H1 (cell line): Measurements from ENCODE around the gene MPPED2. TPM values are rescaled to one million over a fixed set of nuclear protein-coding genes. Genes with fewer than 3 reads are reported as not detected.

ENCODE experiments used
- CTCF ChIA-PET: fragments of 300-600 bp; sonication (Branson Sonifier 250); formaldehyde crosslinking; loops from one replicate; lab custom pipeline; 2021; ENCODE audit not compliant: partially characterized antibody; lab: Charles Lee
- POLR2A ChIA-PET: fragments of 300-600 bp; sonication (Branson Sonifier 250); formaldehyde crosslinking; loops from one replicate; lab custom pipeline; 2021; ENCODE audit warnings: inconsistent platforms; ENCODE audit not compliant: partially characterized antibody; lab: Charles Lee
- DNase-seq, 2 experiments: peaks; one replicate each; pipeline versions ENCODE4 v3.0.0 to v3.0.0-alpha.2; 2010 to 2022; ENCODE audit warnings: low spot score in 2 of 2, low read depth in 1 of 2, mixed read lengths in 1 of 2
- FAIRE-seq: peaks from 2 replicates; lab custom pipeline; 2011; peaks lifted over from hg19 to GRCh38; lab: Jason Lieb, UNC
- H2AFZ ChIP-seq: 2 replicates; pipeline ENCODE4 v1.8.1; 2012; ENCODE audit warnings: low read length, inconsistent platforms
- H2AK5ac ChIP-seq: 2 replicates; pipeline ENCODE4 v1.6.1; 2013; ENCODE audit warnings: low read depth, low read length
- H2BK120ac ChIP-seq: replicated peaks from 2 replicates; pipeline ENCODE3; 2013; ENCODE audit warnings: low read depth, low read length, inconsistent platforms
- H2BK12ac ChIP-seq: 2 replicates; pipeline ENCODE4 v1.6.1; 2013; ENCODE audit warnings: low read depth, low read length
- H2BK15ac ChIP-seq: 2 replicates; pipeline ENCODE4 v1.6.1; 2013; ENCODE audit warnings: low read length
- H2BK20ac ChIP-seq: 2 replicates; pipeline ENCODE4 v1.6.1; 2013; ENCODE audit warnings: low read length
- H2BK5ac ChIP-seq: 2 replicates; pipeline ENCODE4 v1.6.1; 2013; ENCODE audit warnings: low read depth, low read length
- H3K14ac ChIP-seq: 2 replicates; pipeline ENCODE4 v1.6.1; 2013; ENCODE audit warnings: inconsistent platforms; ENCODE audit not compliant: insufficient read length
- H3K18ac ChIP-seq: 2 replicates; pipeline ENCODE4 v1.6.1; 2013; ENCODE audit warnings: low read length; ENCODE audit errors: extremely low read depth
- H3K23ac ChIP-seq: 2 replicates; pipeline ENCODE4 v1.6.1; 2013; ENCODE audit warnings: inconsistent platforms; ENCODE audit not compliant: insufficient read length
- H3K23me2 ChIP-seq: 2 replicates; pipeline ENCODE4 v1.6.1; 2013; ENCODE audit warnings: low read depth, low read length
- H3K27ac ChIP-seq: 2 replicates; pipeline ENCODE4 v1.6.1; 2011; ENCODE audit warnings: low read depth, low read length, inconsistent platforms
- H3K27me3 ChIP-seq, 4 experiments: replicated peaks in 1 of 4; 1 replicate in 1 of 4; 2 replicates in 3 of 4; pipeline versions ENCODE4 v1.6.1 to v1.8.1; 2011 to 2013; ENCODE audit warnings: low read length in 3 of 4, mild to moderate bottlenecking in 3 of 4, inconsistent platforms in 2 of 4, mixed read lengths in 2 of 4, moderate library complexity in 1 of 4; ENCODE audit not compliant: control insufficient read depth in 3 of 4, insufficient read depth in 3 of 4; ENCODE audit errors: extremely low read depth in 1 of 4
- H3K36me3 ChIP-seq, 4 experiments: 2 replicates each; pipeline versions ENCODE4 v1.6.1 to v1.8.1; 2011 to 2013; ENCODE audit warnings: mild to moderate bottlenecking in 4 of 4, low read length in 3 of 4, moderate library complexity in 2 of 4, control low read depth in 1 of 4, inconsistent platforms in 1 of 4; ENCODE audit not compliant: insufficient read depth in 4 of 4, control insufficient read depth in 2 of 4
- H3K4ac ChIP-seq: replicated peaks from 2 replicates; pipeline ENCODE3; 2013; ENCODE audit warnings: low read length, low read depth, mixed read lengths, inconsistent platforms; ENCODE audit not compliant: insufficient read length
- H3K4me1 ChIP-seq, 4 experiments: replicated peaks in 1 of 4; 1 replicate in 1 of 4; 2 replicates in 3 of 4; pipeline versions ENCODE4 v1.6.1 to v1.8.1; 2011 to 2013; ENCODE audit warnings: low read length in 3 of 4, inconsistent platforms in 2 of 4, mixed read lengths in 1 of 4; ENCODE audit not compliant: insufficient read depth in 4 of 4, control insufficient read depth in 3 of 4
- H3K4me2 ChIP-seq, 2 experiments: 2 replicates each; pipeline versions ENCODE4 v1.6.1 to v1.8.1; 2011 to 2013; ENCODE audit warnings: low read depth in 2 of 2, low read length in 2 of 2, control low read depth in 1 of 2, inconsistent platforms in 1 of 2, mild to moderate bottlenecking in 1 of 2; ENCODE audit not compliant: insufficient read depth in 1 of 2
- H3K4me3 ChIP-seq, 4 experiments: fragments of 200-600, 300-600 bp in 1 of 4; sonication (generic), shearing (Covaris generic), sonication (Bioruptor Twin) in 1 of 4; 2 replicates each; pipeline versions ENCODE4 v1.5.1 to v1.8.1; 2011 to 2016; ENCODE audit warnings: low read length in 4 of 4, low read depth in 3 of 4, control low read depth in 2 of 4, inconsistent platforms in 2 of 4, mild to moderate bottlenecking in 2 of 4, mixed read lengths in 1 of 4, moderate library complexity in 1 of 4; ENCODE audit not compliant: insufficient read depth in 2 of 4; ENCODE audit errors: extremely low read depth in 1 of 4
- H3K56ac ChIP-seq: replicated peaks from 2 replicates; pipeline ENCODE3; 2013; ENCODE audit warnings: low read depth, mild to moderate bottlenecking, mixed read lengths, low read length, inconsistent platforms; ENCODE audit not compliant: insufficient read length
- H3K79me1 ChIP-seq: 2 replicates; pipeline ENCODE4 v1.6.1; 2013; ENCODE audit warnings: low read depth, low read length, control low read depth
- H3K79me2 ChIP-seq, 2 experiments: 2 replicates each; pipeline versions ENCODE4 v1.6.1 to v1.8.1; 2012 to 2013; ENCODE audit warnings: low read length in 2 of 2, mild to moderate bottlenecking in 2 of 2, inconsistent platforms in 1 of 2; ENCODE audit not compliant: insufficient read depth in 2 of 2, control insufficient read depth in 1 of 2
- H3K9ac ChIP-seq, 4 experiments: replicated peaks in 1 of 4; 1 replicate in 1 of 4; 2 replicates in 3 of 4; pipeline versions ENCODE4 v1.6.1 to v1.8.1; 2011 to 2013; ENCODE audit warnings: low read depth in 3 of 4, low read length in 3 of 4, control low read depth in 2 of 4, mild to moderate bottlenecking in 2 of 4, moderate library complexity in 2 of 4, inconsistent platforms in 1 of 4; ENCODE audit errors: extremely low read depth in 1 of 4
- H3K9me3 ChIP-seq, 2 experiments: 2 replicates each; pipeline versions ENCODE4 v1.6.1 to v1.8.1; 2012 to 2013; ENCODE audit warnings: mild to moderate bottlenecking in 2 of 2, moderate library complexity in 2 of 2, control low read depth in 1 of 2, inconsistent platforms in 1 of 2, low read depth in 1 of 2, low read length in 1 of 2, mixed read lengths in 1 of 2; ENCODE audit not compliant: insufficient read depth in 2 of 2
- H4K20me1 ChIP-seq, 2 experiments: replicated peaks in 1 of 2; 2 replicates each; pipeline versions ENCODE3 to v1.8.1; 2011 to 2013; ENCODE audit warnings: inconsistent platforms in 2 of 2, low read length in 2 of 2, mild to moderate bottlenecking in 1 of 2; ENCODE audit not compliant: insufficient read depth in 2 of 2, control insufficient read depth in 1 of 2
- H4K5ac ChIP-seq: 2 replicates; pipeline ENCODE4 v1.6.1; 2013; ENCODE audit warnings: low read length, low read depth, mixed read lengths, inconsistent platforms; ENCODE audit not compliant: insufficient read length
- H4K8ac ChIP-seq: 2 replicates; pipeline ENCODE4 v1.8.0; 2013; ENCODE audit warnings: mild to moderate bottlenecking, moderate library complexity, low read length, inconsistent platforms; ENCODE audit not compliant: insufficient read depth; ENCODE audit errors: extremely low read depth
- H4K91ac ChIP-seq: replicated peaks from 2 replicates; pipeline ENCODE3; 2013; ENCODE audit warnings: low read length, mixed read lengths, inconsistent platforms; ENCODE audit not compliant: insufficient read length
- ASH2L ChIP-seq: fragments of 200-600, 300-600 bp; sonication (generic); IDR thresholded peaks from one replicate; pipeline ENCODE4 v1.7.1; 2017; ENCODE audit warnings: low read length
- HDAC2 ChIP-seq, 2 experiments: fragments of 300-600 bp in 1 of 2; sonication (generic) in 1 of 2; IDR thresholded peaks; 2 replicates each; pipeline ENCODE4 v1.6.1; 2011 to 2012; ENCODE audit warnings: low read depth in 2 of 2, low read length in 2 of 2, mild to moderate bottlenecking in 2 of 2, moderate library complexity in 2 of 2, borderline replicate concordance in 1 of 2, inconsistent platforms in 1 of 2
- KDM4A ChIP-seq: IDR thresholded peaks from one replicate; pipeline ENCODE4 v1.7.1; 2012; ENCODE audit warnings: low read depth, mild to moderate bottlenecking, moderate library complexity, low read length, inconsistent platforms; ENCODE audit not compliant: severe bottlenecking
- NANOG ChIP-seq: IDR thresholded peaks from 2 replicates; pipeline ENCODE4 v1.6.1; 2011; ENCODE audit warnings: low read length, low read depth, mild to moderate bottlenecking, inconsistent platforms; ENCODE audit not compliant: insufficient read depth, poor library complexity, severe bottlenecking
- NRF1 ChIP-seq: IDR thresholded peaks from 2 replicates; pipeline ENCODE4 v1.6.1; 2011; ENCODE audit warnings: mild to moderate bottlenecking, low read depth, low read length, improper control_type of control experiment
- RBBP5 ChIP-seq: IDR thresholded peaks from 2 replicates; pipeline ENCODE4 v1.7.1; 2012; ENCODE audit warnings: low read depth, mild to moderate bottlenecking, inconsistent platforms, low read length, moderate library complexity, borderline replicate concordance
- WGBS, 2 experiments: shearing (Covaris generic) in 1 of 2; methylation state at CpG; one replicate each; pipeline versions ENCODE4 v1.1.6 to v1.1.7; 2013 to 2015; ENCODE audit warnings: low lambda C conversion rate in 2 of 2, mixed read lengths in 2 of 2, inconsistent platforms in 1 of 2, low coverage in 1 of 2, missing lambda C conversion rate in 1 of 2; ENCODE audit not compliant: insufficient replicate concordance in 2 of 2, insufficient coverage in 1 of 2, insufficient read length in 1 of 2; ENCODE audit errors: extremely low coverage in 1 of 2, missing lambda C conversion rate in 1 of 2; 5-methylcytosine and 5-hydroxymethylcytosine counted together
- polyA plus RNA-seq, 7 experiments: library from polyadenylated mRNA; depleted of rRNA in 3 of 7; stranded (reverse) in 5 of 7; unstranded in 2 of 7; fragments of >200 nt in 5 of 7; fragments of 200-250 nt in 2 of 7; gene quantifications; 1 replicate in 5 of 7; 2 replicates in 1 of 7; 4 replicates in 1 of 7; pipeline versions ENCODE4 v1.2.1 to v1.2.3, GENCODE V29; 2011 to 2013; ENCODE audit warnings: missing spikeins in 2 of 7, mixed read lengths in 2 of 7
- total RNA-seq: library from RNA; stranded (reverse); fragmentation: NEBNext Ultra II Directional; extraction: Animal tissue kit (Norgen Biotek cat#: 25700); gene quantifications from 2 replicates; pipeline ENCODE4 v1.2.1, GENCODE V29; 2021
- TF ChIP-seq, protein P1 (sequence below): IDR thresholded peaks from 2 replicates; pipeline ENCODE4 v1.6.1; 2011; ENCODE audit warnings: low read length, improper control_type of control experiment
- TF ChIP-seq, protein P2 (sequence below): IDR thresholded peaks from 2 replicates; pipeline ENCODE4 v1.6.1; 2012; ENCODE audit warnings: inconsistent platforms

MPPED2 gene
- total and polyA plus RNA-seq, 2 of the 8 experiments (the other 6 are each of a cell fraction or from before 2014, with no cell fraction given): 1.3 to 3.5 TPM

DNA sequence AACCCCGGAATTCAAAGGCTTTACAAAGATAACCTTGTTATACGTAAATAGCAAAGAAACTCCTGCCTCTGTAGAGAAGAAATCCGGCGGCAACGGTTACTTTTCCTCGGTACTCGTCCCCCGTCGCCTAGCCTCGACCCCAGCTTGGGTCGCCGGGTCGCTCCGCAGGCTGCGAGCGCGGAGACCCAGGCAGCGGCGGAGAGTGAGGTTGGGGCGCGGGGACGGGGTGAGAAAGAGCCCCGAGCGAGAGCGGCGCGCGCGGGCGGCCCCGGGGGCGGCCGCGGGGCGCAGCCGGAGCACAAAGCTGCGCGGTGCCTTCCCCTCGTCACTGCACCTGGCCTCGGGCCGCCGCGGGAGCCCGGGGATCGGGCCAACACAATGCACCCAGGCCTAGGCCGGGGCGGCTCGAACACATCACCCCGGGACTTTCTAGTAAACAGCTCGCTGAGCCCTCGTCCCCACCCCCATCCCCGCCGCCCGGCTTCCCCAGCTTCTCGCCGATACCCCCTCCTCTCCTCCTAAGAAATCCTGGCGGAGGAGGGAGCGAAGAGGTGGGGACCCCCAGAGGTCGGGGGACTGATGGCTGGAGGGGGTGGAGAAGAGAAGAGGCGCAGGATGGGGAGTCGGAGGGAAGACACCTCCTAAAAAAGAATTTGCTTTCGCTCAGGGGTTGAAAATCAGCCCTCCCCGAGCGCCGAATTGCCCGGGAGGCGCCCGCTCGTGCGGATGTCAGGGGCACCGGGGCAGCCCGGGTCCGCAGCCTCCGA lies 845 bp downstream of the MPPED2 start:
- no peak overlapping the region for H2BK15ac ChIP-seq
- no peak overlapping the region for H4K5ac ChIP-seq
- H4K91ac ChIP-seq: no peak overlapping the region
- no peak overlapping the region for H2AK5ac ChIP-seq
- H2BK120ac ChIP-seq: no peak overlapping the region
- no peaks in the 10 kb centered on the region for H3K9me3 ChIP-seq
- H3K4ac ChIP-seq: no peak overlapping the region
- H3K27me3 ChIP-seq: peaks cover 1 to 39% (median 26%) of the 10 kb centered on the region in 4 experiments
- H3K9ac ChIP-seq: peak overlapping the region; percentile 31 to 60 (median 46); a peak in 5 of 7 replicates
- ChIA-PET POLR2A (interaction anchor here (0.7 to 1.3 kb wide), 5 partner anchors 14 to 259 kb away, joined by 3 to 4 read pairs (median 3); no protein-coding TSS in a partner anchor), CTCF (interaction anchor here (0.7 to 1.9 kb wide), 5 partner anchors 26 to 289 kb away, joined by 3 to 6 read pairs (median 4); no protein-coding TSS in a partner anchor)
- H3K18ac ChIP-seq: no peak overlapping the region
- 1% methylated on average over 32 of the region's 74 CpGs; no CpG with 5 or more reads in 1 of the 2 experiments for WGBS, 2 experiments
- no peaks in the 10 kb centered on the region for H3K79me1 ChIP-seq
- peaks cover 0 to 15% of the 10 kb centered on the region in 2 experiments; a peak in 2 of 4 replicates for H3K79me2 ChIP-seq
- H4K20me1 ChIP-seq: no peaks in the 10 kb centered on the region
- H3K4me1 ChIP-seq: peaks cover 0 to 2% (median 0%) of the 10 kb centered on the region in 4 experiments; a peak in 2 of 7 replicates
- peak overlapping the region; percentile 97 to 100 for H3K4me2 ChIP-seq
- peaks cover 21% of the 10 kb centered on the region for H3K23me2 ChIP-seq
- H3K14ac ChIP-seq: no peak overlapping the region
- H2BK20ac ChIP-seq: no peak overlapping the region
- no peak overlapping the region for H2BK5ac ChIP-seq
- H3K36me3 ChIP-seq: no peaks in the 10 kb centered on the region
- H2BK12ac ChIP-seq: 0 out of 2 replicates have a peak overlapping the region, but pooled peaks have one; percentile 21
- FAIRE-seq: no peak
- peak in 1 of 2 experiments; percentile 75 for DNase-seq
- no peak overlapping the region; the same call in 1 of the 2 replicates for H2AFZ ChIP-seq
- H3K4me3 ChIP-seq: peak overlapping the region; percentile 58 to 88 (median 68)
- no peak overlapping the region for H3K27ac ChIP-seq
- no peak overlapping the region for H3K23ac ChIP-seq
- H3K56ac ChIP-seq: no peak overlapping the region
- H4K8ac ChIP-seq: peak overlapping the region; percentile 83; the same call in 1 of the 2 replicates
- TF ChIP-seq KDM4A (peak; percentile 66), RBBP5 (peak; percentile 84; the same call in 1 of the 2 replicates), HDAC2 (IDR thresholded peaks at IDR 0.05; ENCODE audit: borderline replicate concordance in 1 of 2, low read depth in 2 of 2, low read length in 2 of 2) (no peak), ASH2L (peak; percentile 63), NRF1 (no peak), NANOG (no peak)
- TF ChIP-seq, protein P1, sequence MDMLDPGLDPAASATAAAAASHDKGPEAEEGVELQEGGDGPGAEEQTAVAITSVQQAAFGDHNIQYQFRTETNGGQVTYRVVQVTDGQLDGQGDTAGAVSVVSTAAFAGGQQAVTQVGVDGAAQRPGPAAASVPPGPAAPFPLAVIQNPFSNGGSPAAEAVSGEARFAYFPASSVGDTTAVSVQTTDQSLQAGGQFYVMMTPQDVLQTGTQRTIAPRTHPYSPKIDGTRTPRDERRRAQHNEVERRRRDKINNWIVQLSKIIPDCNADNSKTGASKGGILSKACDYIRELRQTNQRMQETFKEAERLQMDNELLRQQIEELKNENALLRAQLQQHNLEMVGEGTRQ: no peak
- TF ChIP-seq, protein P2, sequence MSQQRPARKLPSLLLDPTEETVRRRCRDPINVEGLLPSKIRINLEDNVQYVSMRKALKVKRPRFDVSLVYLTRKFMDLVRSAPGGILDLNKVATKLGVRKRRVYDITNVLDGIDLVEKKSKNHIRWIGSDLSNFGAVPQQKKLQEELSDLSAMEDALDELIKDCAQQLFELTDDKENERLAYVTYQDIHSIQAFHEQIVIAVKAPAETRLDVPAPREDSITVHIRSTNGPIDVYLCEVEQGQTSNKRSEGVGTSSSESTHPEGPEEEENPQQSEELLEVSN: no peak
